PC-3 (cell line): ENCODE data around the gene LIN37.

ENCODE experiments used
- CTCF ChIP-seq: fragments of 300-600 bp; sonication (generic); conservative IDR thresholded peaks from 2 replicates; pipeline ENCODE4 v1.5.1; 2017; ENCODE audit warnings: antibody characterized with exemption, low read depth, mild to moderate bottlenecking, low read length
- EZH2 ChIP-seq: fragments of 300-600 bp; sonication (generic); IDR thresholded peaks from one replicate; pipeline ENCODE4 v1.6.1; 2017; ENCODE audit warnings: antibody characterized with exemption, mild to moderate bottlenecking, low read length; ENCODE audit not compliant: unreplicated experiment
- EZH2phosphoT487 ChIP-seq: fragments of 300-600 bp; sonication (generic); IDR thresholded peaks from 2 replicates; pipeline ENCODE4 v1.6.1; 2018; ENCODE audit warnings: mild to moderate bottlenecking, antibody characterized with exemption, low read length, borderline replicate concordance

GRCh38 chr19:35715355-35715809 lies 33.0 kb upstream of the LIN37 start:
- no peak for TF ChIP-seq CTCF
- no peak for TF ChIP-seq EZH2phosphoT487
- TF ChIP-seq EZH2 = no peak
